K562 (cell line): ENCODE measurements around the gene MYO1A. TPM values are rescaled to one million over a fixed set of nuclear protein-coding genes. Genes with fewer than 3 reads are reported as not detected.

Source experiments
- MED1 ChIP-seq: sonication (generic); formaldehyde crosslinking; IDR thresholded peaks from 2 replicates; pipeline ENCODE4 v1.8.1; 2023; ENCODE audit warnings: missing genetic modification reagents, borderline replicate concordance
- NFE2L1 ChIP-seq: fragments of 450-650 bp; IDR thresholded peaks from 2 replicates; pipeline ENCODE4 v1.6.1; 2016; ENCODE audit warnings: missing genetic modification characterization, low read depth, mild to moderate bottlenecking, missing compliant biosample characterization, moderate library complexity, borderline replicate concordance
- NFYB ChIP-seq: IDR thresholded peaks from 2 replicates; pipeline ENCODE4 v1.6.1; 2011; ENCODE audit warnings: mild to moderate bottlenecking, moderate library complexity; ENCODE audit not compliant: insufficient read length; ENCODE audit errors: extremely low read depth
- PPARD ChIP-seq: fragments of 250-450 bp; sonication (Bioruptor Pico); IDR thresholded peaks from 2 replicates; pipeline ENCODE4 v1.8.0; 2022; ENCODE audit warnings: inconsistent platforms, mild to moderate bottlenecking, moderate library complexity
- RBM15 ChIP-seq: fragments of 200-400 bp; formaldehyde crosslinking; IDR thresholded peaks from 2 replicates; pipeline ENCODE4 v1.6.1; 2018; ENCODE audit warnings: mild to moderate bottlenecking, low read length, moderate library complexity; ENCODE audit not compliant: insufficient read depth
- RCOR1 ChIP-seq, 2 experiments: IDR thresholded peaks; 2 replicates each; pipeline ENCODE4 v1.6.1; 2012; ENCODE audit warnings: low read depth in 2 of 2, low read length in 2 of 2, borderline replicate concordance in 1 of 2, improper control_type of control experiment in 1 of 2
- SMARCA5 ChIP-seq: fragments of 450-650 bp; IDR thresholded peaks from 2 replicates; pipeline ENCODE4 v1.6.1; 2016
- SMARCC2 ChIP-seq: fragments of 450-650 bp; IDR thresholded peaks from 2 replicates; pipeline ENCODE4 v1.6.1; 2017; ENCODE audit warnings: antibody characterized with exemption, moderate library complexity, mild to moderate bottlenecking, low read depth
- SOX6 ChIP-seq: fragments of 450-650 bp; IDR thresholded peaks from 2 replicates; pipeline ENCODE4 v1.6.1; 2014; ENCODE audit warnings: mild to moderate bottlenecking
- TEAD1 ChIP-seq, 2 experiments: fragments of 450-650 bp in 1 of 2; sonication (generic) in 1 of 2; formaldehyde crosslinking; IDR thresholded peaks; 2 replicates each; pipeline versions ENCODE4 v1.4.0 to v1.8.0; 2020 to 2022; ENCODE audit warnings: mild to moderate bottlenecking in 2 of 2, missing genetic modification reagents in 1 of 2
- TRIM24 ChIP-seq, 2 experiments: fragments of 450-650 bp; IDR thresholded peaks; 2 replicates each; pipeline ENCODE4 v1.6.1; 2016
- TRIM28 ChIP-seq: fragments of 450-650 bp; IDR thresholded peaks from 2 replicates; pipeline ENCODE4 v1.6.1; 2017
- polyA plus RNA-seq, 8 experiments: library from polyadenylated mRNA; depleted of rRNA in 4 of 8; stranded (reverse) in 5 of 8; unstranded in 3 of 8; fragments of >200 nt; fragmentation: Nextera tagmentation in 2 of 8; fragmentation: Illumina TruSeq in 1 of 8; extraction: Ambion mirVana in 2 of 8; extraction: Trizol in 1 of 8; gene quantifications; 2 replicates each; pipeline versions ENCODE4 v1.2.1 to v1.2.3, GENCODE V29; 2011 to 2014; ENCODE audit warnings: inconsistent platforms in 1 of 8, missing spikeins in 1 of 8
- total RNA-seq, 7 experiments: library from RNA; depleted of rRNA in 6 of 7; stranded (reverse); fragments of >200 nt in 6 of 7; fragmentation: Illumina TruSeq in 2 of 7; extraction: Trizol in 2 of 7; gene quantifications; 2 replicates each; pipeline versions ENCODE4 v1.2.1 to v1.2.3, GENCODE V29; 2011 to 2021; ENCODE audit warnings: low replicate concordance in 1 of 7
- TF ChIP-seq, protein P1 (sequence below): IDR thresholded peaks from 2 replicates; pipeline ENCODE4 v1.6.1; 2011; ENCODE audit not compliant: insufficient read length; ENCODE audit errors: extremely low read depth
- TF ChIP-seq, protein P2 (sequence below), 2 experiments: fragments of 450-650 bp; formaldehyde crosslinking in 1 of 2; IDR thresholded peaks; 2 replicates each; pipeline versions ENCODE4 v1.4.0 to v1.6.1; 2014 to 2020; ENCODE audit warnings: mild to moderate bottlenecking in 2 of 2, borderline replicate concordance in 1 of 2, low read depth in 1 of 2

Gene MYO1A
- total and polyA plus RNA-seq, 9 of the 15 experiments (the other 6 are each of a cell fraction or from before 2014, with no cell fraction given): 0.03 to 0.29 (median 0.14) TPM; not detected in 2

DNA sequence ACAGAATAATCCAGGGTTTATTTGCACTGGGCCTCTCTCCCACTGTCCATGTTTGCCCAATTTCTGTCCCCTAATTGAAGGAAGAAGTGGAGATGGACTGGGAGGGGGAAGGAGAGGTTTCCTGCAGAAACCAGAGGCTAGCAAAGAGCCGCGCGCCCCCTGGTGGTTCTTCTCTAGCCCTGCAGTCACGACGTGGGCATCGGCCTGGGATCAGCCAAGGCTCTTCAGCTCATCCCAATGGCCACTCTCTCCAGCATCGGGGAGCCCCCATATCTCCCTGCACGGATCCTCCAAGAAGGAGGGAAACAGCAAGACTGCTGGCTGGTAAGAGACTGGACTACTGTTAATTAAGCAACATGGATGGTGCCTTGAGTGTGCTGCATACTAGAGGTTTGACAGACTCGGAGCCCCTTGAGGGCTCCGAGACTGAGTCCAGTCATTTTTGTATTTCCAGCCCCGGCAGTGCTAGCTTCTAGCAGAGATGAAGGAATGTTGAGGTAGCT lies 62.3 kb downstream of the MYO1A start (continued):
- TF ChIP-seq TRIM24 (IDR thresholded peaks at IDR 0.05) (0 out of 4 replicates have a peak, but pooled peaks of 1 of the 2 experiments have one; percentile 7), SMARCA5 (no peak), SOX6 (peak; percentile 37), TRIM28 (0 out of 2 replicates have a peak, but pooled peaks have one; percentile 25), RBM15 (no peak), SMARCC2 (no peak), MED1 (no peak), NFE2L1 (tag) (no peak), NFYB (no peak), TEAD1 (CRISPR knock-in tag; IDR thresholded peaks at IDR 0.05) (no peak), PPARD (no peak), RCOR1 (IDR thresholded peaks at IDR 0.05; ENCODE audit: borderline replicate concordance in 1 of 2, low read depth in 2 of 2, low read length in 2 of 2) (peak; percentile 16 to 75; a peak in 1 of 4 replicates)
- TF ChIP-seq, protein P1, sequence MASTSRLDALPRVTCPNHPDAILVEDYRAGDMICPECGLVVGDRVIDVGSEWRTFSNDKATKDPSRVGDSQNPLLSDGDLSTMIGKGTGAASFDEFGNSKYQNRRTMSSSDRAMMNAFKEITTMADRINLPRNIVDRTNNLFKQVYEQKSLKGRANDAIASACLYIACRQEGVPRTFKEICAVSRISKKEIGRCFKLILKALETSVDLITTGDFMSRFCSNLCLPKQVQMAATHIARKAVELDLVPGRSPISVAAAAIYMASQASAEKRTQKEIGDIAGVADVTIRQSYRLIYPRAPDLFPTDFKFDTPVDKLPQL: no peak
- TF ChIP-seq, protein P2, sequence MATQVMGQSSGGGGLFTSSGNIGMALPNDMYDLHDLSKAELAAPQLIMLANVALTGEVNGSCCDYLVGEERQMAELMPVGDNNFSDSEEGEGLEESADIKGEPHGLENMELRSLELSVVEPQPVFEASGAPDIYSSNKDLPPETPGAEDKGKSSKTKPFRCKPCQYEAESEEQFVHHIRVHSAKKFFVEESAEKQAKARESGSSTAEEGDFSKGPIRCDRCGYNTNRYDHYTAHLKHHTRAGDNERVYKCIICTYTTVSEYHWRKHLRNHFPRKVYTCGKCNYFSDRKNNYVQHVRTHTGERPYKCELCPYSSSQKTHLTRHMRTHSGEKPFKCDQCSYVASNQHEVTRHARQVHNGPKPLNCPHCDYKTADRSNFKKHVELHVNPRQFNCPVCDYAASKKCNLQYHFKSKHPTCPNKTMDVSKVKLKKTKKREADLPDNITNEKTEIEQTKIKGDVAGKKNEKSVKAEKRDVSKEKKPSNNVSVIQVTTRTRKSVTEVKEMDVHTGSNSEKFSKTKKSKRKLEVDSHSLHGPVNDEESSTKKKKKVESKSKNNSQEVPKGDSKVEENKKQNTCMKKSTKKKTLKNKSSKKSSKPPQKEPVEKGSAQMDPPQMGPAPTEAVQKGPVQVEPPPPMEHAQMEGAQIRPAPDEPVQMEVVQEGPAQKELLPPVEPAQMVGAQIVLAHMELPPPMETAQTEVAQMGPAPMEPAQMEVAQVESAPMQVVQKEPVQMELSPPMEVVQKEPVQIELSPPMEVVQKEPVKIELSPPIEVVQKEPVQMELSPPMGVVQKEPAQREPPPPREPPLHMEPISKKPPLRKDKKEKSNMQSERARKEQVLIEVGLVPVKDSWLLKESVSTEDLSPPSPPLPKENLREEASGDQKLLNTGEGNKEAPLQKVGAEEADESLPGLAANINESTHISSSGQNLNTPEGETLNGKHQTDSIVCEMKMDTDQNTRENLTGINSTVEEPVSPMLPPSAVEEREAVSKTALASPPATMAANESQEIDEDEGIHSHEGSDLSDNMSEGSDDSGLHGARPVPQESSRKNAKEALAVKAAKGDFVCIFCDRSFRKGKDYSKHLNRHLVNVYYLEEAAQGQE (IDR thresholded peaks at IDR 0.05; ENCODE audit: borderline replicate concordance): peak; percentile 95
- TF ChIP-seq, protein P2 (CRISPR knock-in tag; IDR thresholded peaks at IDR 0.05; ENCODE audit: low read depth): no peak
